Head of caudate nucleus (tissue), 42 donors: ENCODE data around the gene WNT7B.

ENCODE experiments used
- DNase-seq, 42 donors: peaks; one replicate each; pipeline versions ENCODE4 v3.0.0 to v3.0.0-alpha.2; 2020 to 2021; ENCODE audit warnings: mixed read lengths in 7 of 42
- intact Hi-C: fragments of 100-400 bp; cut with DNase I; formaldehyde crosslinking; loops from one replicate; pipeline ENCODE4 v1.15.0; 2022

The WNT7B gene

DNA sequence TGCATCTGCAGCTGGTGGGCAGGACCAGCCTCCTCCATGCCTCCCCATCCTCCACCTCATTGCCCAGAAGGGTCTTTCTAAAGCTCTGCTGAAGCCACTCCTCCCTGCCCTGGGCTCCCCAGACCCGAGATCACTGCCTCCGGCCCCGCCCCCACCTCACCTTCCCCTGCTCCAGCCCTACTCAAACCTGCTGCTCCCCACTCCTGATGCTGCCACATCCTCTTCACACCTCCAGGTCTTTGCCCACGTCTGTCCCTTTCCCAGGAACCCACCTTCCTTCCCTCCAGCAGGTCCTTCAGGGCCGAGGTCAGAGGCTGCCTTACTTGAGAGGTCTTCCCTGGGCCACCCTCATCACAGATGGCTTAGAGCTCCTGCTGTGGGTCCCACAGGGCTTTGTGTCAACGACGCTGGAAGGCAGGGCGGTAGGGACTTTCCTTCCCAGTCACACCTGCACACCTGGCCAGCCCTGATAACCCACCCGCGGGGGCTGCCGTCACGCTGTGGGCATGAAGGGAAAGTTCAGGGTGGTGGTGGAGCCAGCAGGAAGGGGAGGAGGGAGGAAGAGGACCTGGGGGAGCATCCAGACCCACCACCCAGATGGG is 11.9 kb downstream of the WNT7B start:
- DNase-seq, result no peak
- intact Hi-C loops, result no loop called here

DNA sequence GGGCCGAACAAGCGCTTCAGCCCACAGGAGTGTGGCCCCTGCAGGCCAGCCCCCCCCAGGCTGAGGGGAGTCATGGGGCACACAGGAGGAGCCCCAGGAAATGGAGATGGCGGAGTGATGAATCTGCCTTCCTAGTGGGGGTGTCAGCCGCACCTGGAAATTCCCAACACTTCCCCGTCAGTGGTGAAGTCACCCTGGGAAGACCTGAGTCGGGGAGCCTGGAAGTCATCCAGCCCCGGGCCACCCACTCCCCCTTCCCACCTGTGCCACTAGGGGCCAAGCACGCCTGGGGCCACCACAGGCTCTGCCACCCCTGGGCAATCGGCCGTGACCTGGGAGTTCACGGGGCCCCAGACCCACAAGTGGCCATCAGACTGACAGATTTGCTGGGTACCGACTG is 12.6 kb downstream of the WNT7B start:
- intact Hi-C loops, result no loop called here
- DNase-seq, result no peak

GRCh38 chr22:45963821-45964220 is 13.1 kb downstream of the WNT7B start:
- no peak for DNase-seq
- intact Hi-C loops, result no loop called here

DNA sequence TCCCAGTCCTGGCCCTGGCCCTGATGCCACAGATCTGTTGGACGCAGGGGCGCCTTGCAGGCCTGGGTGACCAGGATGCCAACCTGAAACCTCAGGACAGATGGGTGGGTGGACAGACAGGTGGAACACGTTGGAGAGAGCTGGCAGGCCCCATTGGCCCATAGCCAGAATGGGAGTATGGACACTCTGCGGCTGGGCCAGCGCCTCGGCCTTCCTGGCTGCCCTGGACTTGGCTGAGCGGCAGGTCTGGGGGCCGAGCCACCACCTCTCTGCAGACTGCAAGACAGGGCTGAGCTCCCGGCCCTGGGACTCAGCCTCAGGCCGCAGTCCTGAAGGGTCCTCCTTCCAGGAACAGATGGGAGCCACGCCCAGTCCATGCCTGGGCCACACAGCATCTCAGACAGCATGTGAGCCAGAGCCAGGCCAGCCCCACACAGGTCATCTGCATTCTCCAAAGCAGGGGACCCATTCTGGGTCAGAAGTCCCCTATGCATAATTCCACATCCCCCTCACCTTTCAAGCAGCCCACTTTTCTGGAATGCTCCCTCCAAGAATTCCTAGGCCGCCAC is 14.1 kb downstream of the WNT7B start:
- DNase-seq, result no peak
- intact Hi-C loops, result no loop called here

GRCh38 chr22:45962434-45962718 is 14.6 kb downstream of the WNT7B start:
- intact Hi-C loops, result no loop called here
- no peak for DNase-seq

DNA sequence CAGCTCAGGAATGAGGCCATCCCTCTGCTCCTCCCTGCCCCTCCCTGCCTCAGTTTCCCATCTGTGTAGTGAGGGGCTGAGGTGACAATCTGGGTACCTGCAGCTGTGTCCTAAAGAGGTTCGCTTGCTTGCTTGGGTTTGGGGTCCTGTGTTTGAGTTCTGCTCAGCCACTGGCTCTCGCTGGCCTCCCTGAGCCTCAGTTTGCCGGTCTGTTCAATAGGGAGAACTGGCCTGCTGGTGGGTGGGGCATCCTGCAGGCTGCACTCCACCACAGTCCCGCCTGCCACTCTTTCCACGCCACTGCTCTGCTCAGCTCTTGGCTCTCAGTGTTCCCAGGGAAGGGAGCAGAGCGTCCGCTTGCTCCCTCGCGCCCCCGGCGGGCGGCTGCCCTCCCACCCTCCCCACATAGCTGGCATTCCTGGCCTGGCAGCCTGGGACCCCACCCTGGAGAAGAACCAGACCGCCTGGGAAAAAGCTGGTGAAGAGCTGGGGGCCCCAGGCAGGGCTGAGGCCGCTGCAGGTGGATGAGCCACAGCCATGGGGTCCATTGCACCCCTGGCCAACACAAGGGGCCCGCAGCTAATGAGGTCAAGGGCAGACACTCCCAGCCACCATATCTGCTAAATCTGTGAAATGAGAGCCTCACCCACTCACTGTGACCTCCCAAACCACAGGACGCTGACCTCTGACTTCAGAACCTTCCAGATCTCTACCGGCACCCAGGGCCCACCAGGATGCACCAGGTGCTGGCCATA is 15.1 kb downstream of the WNT7B start:
- intact Hi-C loops, result no loop called here
- DNase-seq, result no peak

DNA sequence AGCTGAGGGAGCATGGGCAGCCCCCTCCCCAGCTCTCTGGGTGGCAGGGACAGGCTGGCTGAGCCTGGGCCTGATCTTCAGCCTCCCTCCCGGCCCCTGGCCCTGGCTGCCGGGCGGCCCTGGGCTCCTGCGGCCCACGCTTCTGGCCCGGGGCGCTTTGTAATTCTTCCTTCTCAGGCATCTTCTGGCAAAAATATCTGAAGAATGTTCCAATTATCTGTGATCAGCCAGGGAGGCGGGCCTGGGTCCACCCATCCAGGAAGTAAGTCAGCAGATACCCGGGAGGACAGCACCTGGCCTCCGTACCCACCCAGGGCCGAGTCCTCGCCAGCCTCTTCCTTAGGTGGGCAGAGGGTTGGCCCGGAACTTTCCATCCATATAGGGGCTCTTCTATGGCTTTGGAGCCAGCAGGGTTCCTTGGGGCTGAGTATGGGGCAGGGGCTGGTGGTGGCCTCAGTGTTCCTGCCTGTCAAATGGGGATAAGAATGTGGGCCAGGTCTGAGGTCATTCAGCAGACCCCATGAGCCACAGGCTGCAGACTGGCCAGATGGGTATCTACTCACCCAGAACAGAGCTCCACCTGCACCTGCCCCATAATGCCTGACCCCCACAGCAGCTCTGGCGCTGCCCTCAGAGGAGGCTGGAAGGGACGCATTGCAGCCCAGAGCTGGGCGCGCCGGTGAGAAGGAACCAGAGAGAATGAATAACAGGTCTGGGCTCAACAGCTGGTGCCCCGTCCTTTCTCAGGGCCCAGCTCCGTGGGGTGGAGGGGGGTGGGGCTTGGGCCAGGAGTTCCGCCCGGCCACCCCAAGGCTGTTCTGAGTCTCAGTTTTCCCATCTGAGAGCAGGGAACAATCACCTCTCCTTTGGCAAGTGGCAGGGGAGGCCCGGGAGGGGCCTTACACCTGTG is 16.2 kb downstream of the WNT7B start:
- DNase-seq, result no peak
- intact Hi-C loops, result no loop called here

DNA sequence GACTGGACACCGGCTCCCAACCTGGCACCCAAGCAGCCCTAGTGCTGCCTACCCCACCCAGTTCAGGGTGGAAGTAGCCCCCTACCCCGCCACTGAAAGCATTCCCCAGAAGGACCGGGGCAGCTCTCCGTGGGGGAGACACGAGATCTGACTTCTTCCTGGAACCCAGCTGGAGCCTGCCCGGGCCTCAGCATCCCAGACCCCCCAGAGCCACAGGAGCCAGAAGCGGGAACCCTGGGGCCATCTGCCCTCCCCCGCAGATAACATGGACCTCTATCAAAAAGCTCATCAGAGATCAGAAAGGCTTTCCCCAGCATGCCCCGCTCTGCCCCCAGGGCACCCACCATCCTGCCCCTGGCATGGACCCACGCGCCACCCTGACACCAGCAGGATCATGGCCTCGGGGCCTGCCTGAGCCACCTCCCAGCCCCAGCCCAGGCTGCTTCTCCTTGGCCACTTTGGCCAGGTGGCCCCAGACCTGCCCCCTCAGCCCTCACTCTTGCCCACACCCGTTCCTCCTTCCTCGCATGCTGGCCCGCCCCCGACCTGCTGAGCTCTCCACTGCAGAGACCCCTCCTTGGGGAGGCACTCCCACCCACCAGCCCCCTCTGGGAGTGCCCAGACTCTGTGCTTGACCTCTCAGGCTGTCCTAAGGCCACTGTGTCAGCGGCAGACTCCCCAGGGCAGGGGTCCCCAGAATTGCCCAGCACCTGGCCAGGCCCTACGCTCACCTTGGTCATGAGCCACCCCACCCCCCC is 17.1 kb downstream of the WNT7B start:
- no peak for DNase-seq
- intact Hi-C loops, result no loop called here

GRCh38 chr22:45958971-45959370 is 18.0 kb downstream of the WNT7B start:
- intact Hi-C loops, result no loop called here
- DNase-seq, result no peak

DNA sequence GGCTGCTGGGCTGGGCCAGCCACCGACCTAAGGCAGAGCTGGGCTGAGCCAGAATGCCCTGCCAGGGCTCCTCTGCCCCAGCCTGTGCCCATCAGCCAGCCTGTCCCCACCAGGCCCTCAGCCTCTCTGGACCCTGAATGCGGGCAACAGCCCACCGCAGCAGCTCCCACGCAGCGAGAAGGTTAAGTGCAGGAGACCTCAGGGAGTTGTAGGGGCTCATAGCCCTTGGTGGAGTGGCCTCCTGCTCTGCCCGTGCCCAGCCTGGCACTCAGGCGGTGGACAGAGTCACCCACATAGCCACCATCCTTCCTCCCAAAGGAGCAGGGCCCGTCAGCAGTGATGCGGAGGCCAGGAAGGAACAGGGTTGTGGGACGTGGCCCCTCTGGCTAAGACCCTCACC is 19.1 kb downstream of the WNT7B start:
- intact Hi-C loops, result no loop called here
- DNase-seq, result no peak

- intact Hi-C loops, result no loop called here
- DNase-seq, result no peak
Measured at GRCh38 chr22:45953178-45953577, 23.8 kb downstream of the WNT7B start.

GRCh38 chr22:45952553-45952952 is 24.4 kb downstream of the WNT7B start:
- intact Hi-C loops, result no loop called here
- no peak for DNase-seq

DNA sequence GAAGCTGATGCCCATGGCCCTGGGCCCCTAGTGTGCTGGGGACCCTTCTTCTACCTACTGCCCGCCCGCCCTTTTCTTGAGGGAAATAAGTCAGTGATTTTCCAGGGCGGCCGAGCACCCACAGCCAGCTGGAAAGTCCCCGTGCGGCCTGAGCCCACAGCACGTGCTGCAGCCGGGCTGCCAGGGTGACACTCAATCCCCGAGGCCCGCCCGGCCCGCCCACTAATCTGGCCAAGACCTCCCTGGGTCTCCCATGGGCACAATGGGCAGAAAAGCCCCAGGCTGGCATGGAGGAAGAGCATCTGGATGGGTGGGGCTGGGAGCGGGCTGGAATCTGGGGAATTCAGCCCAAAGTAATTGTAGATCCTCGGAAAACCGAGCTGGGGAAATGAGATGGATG is 24.8 kb downstream of the WNT7B start:
- intact Hi-C loops, result no loop called here
- DNase-seq, result no peak

DNA sequence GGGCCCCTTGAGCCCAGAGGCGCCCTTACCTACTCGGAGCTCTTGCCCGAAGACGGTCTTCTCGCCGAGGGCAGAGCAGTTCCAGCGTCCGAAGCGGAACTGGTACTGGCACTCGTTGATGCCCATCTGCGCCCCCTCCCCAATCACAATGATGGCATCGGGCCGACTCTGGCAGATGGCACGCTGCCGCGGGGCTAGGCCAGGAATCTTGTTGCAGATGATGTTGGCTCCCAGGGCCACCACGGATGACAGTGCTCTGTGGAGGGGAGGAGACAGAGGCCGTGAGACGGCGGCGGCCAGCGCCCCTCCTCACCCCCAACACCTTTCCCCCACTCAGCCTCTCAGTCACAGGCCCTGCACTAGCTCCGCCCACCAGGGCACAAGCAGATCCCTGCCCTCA is 27.1 kb downstream of the WNT7B start:
- intact Hi-C loops, result no loop called here
- DNase-seq, result no peak

DNA sequence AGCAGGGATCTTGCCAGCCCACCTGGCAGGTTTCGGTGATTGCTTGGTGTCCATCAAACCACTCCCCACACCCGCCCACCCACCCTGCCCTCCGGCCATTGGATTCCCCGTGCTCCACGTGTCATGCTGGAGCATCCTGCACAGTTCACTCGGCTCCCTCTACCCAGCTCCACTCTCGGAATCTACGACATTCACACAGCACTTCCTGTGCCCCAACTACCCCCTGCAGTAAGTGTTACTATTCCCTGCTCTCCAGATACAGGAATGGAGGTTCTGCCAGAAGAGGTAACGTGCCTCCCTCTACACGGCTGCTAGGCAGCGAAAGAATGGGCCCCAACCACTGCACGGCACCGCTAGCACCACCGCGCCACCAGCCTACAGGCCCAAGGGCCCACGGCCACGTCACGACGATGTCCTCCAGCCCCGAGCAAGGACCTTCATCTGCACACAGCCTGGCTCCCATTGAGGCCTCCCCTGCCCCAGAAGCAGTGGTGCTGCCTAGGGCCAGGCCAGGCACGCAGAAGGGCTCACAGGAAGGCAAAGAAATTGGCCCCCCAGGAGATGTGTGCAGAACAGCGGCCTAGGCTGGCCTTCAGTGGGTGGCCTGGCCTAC is 27.6 kb downstream of the WNT7B start:
- intact Hi-C loops, result no loop called here
- DNase-seq, result no peak

DNA sequence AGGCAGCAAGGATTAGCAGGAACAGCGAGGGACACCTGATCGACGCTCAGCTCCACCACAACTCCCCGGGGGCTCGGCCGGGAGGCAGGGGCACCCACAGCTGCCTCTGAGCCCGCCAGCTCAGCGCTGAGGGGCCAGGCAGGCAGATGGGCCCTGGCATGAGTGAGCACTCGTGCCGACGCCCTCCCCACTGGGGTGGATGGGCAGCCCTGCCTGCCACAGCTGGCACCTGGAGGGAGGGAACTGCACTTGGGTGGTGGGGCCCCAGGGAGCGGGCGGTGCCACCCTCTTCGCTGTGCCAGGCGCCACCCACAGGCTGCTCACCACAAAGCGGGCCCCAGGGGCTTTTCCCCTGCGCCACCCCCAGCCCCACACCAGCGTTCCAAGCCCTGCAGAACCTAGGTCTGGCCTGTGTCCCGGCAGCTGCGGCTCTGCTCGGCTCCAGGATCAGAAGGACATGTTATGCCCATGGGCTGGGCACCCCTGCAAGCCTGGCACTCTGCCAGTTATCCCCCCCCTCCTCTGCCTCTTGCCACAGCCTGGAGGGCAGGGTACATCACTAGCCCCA is 28.8 kb downstream of the WNT7B start:
- DNase-seq, result peak in 6 of 42 donors; percentile 29 to 47 (median 36)
- intact Hi-C loops, result no loop called here

DNA sequence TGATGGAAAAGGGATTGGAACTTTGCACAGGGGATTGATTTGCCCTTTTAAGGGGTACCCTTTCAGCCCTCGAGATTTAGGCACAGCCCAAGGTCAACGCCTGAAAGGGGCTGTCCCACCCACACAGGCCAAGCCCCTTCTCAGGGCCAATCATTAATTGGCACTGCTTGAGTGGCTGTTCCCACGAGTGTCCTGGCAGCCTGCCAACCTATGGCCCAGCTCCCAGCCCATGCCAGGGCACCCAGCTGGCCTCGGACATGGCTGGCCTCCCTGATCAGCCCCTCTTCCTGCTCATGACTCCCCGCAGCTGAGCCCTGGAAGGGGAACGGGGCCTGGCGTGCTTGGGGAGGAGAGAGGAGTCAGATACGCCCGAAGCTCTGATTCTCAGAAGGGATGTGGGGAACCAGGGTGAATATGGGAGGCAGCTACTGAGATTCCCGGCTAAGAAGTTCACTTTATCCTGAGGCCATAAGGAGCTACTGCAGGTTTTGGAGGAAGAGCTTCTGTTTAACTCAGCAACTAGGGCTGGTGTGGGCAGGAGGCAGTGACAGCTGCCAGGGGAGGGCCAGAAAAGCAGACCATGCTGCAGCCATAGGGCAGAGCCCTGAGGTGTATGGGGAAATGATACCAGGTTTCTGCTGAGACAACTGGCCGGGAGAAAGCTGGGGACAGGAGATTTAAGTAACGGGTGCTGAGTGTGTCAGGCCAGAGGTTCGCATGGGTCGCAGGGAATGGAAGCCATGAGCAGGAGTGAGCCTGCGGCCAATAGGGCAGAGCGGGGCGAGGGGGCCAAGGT is 30.0 kb downstream of the WNT7B start:
- intact Hi-C loops, result no loop called here
- peak; percentile 35 to 85 (median 69) for DNase-seq

DNA sequence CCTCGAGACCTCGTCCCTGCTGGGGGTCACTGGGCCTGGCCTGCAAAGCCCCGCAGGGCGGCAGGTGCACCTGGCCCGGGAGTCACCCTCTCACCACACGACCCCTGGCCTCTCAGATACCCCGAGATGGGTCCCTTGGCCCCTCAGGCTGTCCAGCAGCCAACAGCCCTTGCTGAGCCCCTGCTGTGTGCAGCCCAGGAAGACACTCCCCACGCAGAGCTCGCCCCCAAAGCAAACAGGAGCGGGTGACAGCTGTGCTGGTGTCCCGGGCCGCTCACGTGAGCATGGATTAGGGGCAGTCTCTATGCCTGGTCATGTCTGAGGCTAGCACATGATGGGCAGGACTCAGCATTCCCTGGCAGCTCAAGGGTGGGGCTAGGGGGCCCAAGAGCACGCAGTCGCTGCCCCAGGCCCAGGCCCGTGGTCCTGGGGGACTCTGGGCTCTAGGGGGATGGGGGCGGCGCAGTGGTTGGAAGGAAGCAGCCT is 31.3 kb downstream of the WNT7B start:
- no peak for DNase-seq
- intact Hi-C loops, result no loop called here
